ENCODE data around the gene SNAP25.

The SNAP25 gene

DNA sequence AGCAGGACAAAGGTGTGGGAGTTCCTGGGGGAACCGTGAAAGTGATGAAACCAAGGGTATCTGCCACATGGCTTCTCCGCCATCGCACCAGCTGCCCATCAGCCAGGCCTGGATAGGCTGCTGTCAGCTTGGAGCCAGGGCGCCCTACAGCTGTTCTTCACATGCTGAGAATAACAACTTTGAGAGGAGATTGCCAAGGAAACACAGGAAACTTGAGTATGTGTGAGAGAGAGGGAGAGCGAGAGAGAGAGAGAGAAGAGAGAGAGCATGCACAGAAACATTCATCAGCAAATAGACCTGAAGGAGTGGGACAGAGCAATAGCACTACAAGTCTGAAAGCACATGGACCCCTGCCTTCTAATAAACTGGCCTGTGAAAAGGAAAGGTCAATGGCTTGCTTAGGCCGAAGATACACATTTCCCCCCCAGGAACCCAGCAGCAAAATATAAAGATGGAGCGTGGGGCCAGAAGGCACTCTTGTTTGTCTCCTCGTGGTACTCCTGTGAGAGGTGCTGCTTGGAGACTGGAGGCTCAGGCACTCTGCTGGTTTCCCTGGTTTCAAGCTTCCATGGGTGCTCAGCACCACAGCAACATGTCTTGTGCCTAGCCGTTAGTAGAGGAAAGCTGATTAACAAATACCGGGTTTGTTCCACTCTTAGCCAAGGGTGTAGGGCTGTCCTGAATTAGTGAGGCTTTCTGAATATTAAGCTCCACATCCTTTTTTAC lies 53.0 kb downstream of the SNAP25 start:
- Histone ChIP-seq H3K9ac (ENCODE audit: low read depth, low read length) (no peak overlapping the region), H3K4me1 (ENCODE audit: control insufficient read depth, insufficient read depth, low read length) (no peaks in the 10 kb centered on the region), H3K27me3 (ENCODE audit: control insufficient read depth, insufficient read depth, low read length) (no peaks in the 10 kb centered on the region), H3K4me3 (ENCODE audit: low read depth, low read length) (no peak overlapping the region), H3K9me3 (ENCODE audit: control insufficient read depth, insufficient read depth, low read length) (no peaks in the 10 kb centered on the region), H3K36me3 (ENCODE audit: control insufficient read depth, insufficient read depth, low read length) (no peaks in the 10 kb centered on the region)

DNA sequence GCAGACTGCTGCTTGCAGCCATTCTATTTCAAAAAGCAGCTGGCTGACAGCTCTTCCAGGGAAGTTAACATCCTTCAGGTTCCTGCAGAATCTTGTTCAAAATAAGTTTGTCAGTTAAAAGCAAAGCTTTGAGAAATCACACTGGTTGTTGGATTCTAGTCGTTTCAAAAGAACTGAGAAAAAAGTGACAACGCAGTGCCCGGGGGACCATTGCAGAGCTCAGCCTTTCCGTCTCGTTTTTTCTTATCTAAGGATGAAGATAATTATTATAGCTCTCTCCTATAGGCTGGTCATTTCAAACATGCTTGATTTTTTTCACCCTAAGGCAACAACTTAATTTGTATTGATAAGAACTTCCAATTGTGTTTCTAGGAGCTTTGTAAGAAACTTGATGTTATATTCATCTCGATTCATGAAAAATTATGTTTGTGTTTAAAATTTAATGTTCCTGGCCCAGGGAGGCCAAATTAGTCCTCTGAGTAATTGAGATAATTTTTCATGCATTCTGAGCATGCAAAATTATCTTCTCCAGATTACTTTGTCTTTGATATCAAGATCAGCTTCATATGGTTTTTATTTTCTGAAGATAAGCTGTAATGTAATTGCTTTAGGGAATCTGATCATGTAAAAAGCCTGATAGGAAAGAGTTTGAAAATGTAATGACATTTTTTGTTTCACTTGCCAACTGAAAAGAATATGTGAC lies 58.4 kb downstream of the SNAP25 start:
- no peaks in the 10 kb centered on the region for H3K27me3 ChIP-seq (ENCODE audit: control insufficient read depth, insufficient read depth, low read length)
- no peak overlapping the region for H3K9ac ChIP-seq (ENCODE audit: low read depth, low read length)
- no peak overlapping the region for H3K4me3 ChIP-seq (ENCODE audit: low read depth, low read length)
- H3K4me1 ChIP-seq (ENCODE audit: control insufficient read depth, insufficient read depth, low read length): peaks cover 12% of the 10 kb centered on the region
- no peaks in the 10 kb centered on the region for H3K36me3 ChIP-seq (ENCODE audit: control insufficient read depth, insufficient read depth, low read length)
- no peaks in the 10 kb centered on the region for H3K9me3 ChIP-seq (ENCODE audit: control insufficient read depth, insufficient read depth, low read length)

DNA sequence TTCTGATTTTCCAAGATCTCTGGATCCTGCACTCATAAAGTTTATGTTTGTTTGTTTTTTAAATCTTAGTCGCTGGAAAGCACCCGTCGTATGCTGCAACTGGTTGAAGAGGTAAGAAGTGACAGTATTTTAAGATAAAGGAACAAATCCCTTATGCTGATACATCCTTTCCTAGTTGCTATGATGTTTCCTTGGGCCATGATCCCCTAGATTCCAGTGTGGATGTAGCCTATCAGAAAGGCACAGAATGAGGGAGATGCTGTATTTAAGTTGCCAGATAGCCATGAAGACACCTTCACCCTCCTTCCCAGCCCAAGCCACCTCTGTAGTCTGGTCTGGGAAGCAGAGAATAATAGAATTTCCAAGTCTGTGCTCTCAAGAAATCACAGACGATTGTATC lies 59.0 kb downstream of the SNAP25 start:
- Histone ChIP-seq H3K36me3 (ENCODE audit: control insufficient read depth, insufficient read depth, low read length) (no peaks in the 10 kb centered on the region), H3K4me1 (ENCODE audit: control insufficient read depth, insufficient read depth, low read length) (peaks cover 12% of the 10 kb centered on the region), H3K9me3 (ENCODE audit: control insufficient read depth, insufficient read depth, low read length) (no peaks in the 10 kb centered on the region), H3K27me3 (ENCODE audit: control insufficient read depth, insufficient read depth, low read length) (no peaks in the 10 kb centered on the region), H3K4me3 (ENCODE audit: low read depth, low read length) (no peak overlapping the region), H3K9ac (ENCODE audit: low read depth, low read length) (no peak overlapping the region)

DNA sequence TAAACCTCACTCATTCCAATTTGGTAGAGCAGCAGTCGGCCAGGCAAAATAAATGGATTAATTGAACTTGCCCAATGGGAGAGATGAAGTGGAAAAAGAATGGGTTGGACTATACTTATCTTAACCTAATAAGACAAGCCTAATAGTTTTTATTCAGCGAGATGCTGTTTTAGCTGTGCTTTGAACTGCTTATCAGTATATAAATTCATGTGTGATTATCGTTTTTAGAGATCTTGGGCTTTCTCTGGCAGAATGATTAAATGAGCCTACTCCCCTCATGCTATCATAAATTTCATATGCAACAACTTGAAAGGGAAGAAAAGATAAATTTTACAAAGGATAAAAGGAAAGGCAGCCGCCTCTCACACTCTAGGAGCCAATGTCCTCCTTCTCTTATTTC lies 59.8 kb downstream of the SNAP25 start:
- no peaks in the 10 kb centered on the region for H3K27me3 ChIP-seq (ENCODE audit: control insufficient read depth, insufficient read depth, low read length)
- H3K9me3 ChIP-seq (ENCODE audit: control insufficient read depth, insufficient read depth, low read length): no peaks in the 10 kb centered on the region
- peaks cover 12% of the 10 kb centered on the region for H3K4me1 ChIP-seq (ENCODE audit: control insufficient read depth, insufficient read depth, low read length)
- no peak overlapping the region for H3K4me3 ChIP-seq (ENCODE audit: low read depth, low read length)
- no peak overlapping the region for H3K9ac ChIP-seq (ENCODE audit: low read depth, low read length)
- no peaks in the 10 kb centered on the region for H3K36me3 ChIP-seq (ENCODE audit: control insufficient read depth, insufficient read depth, low read length)

DNA sequence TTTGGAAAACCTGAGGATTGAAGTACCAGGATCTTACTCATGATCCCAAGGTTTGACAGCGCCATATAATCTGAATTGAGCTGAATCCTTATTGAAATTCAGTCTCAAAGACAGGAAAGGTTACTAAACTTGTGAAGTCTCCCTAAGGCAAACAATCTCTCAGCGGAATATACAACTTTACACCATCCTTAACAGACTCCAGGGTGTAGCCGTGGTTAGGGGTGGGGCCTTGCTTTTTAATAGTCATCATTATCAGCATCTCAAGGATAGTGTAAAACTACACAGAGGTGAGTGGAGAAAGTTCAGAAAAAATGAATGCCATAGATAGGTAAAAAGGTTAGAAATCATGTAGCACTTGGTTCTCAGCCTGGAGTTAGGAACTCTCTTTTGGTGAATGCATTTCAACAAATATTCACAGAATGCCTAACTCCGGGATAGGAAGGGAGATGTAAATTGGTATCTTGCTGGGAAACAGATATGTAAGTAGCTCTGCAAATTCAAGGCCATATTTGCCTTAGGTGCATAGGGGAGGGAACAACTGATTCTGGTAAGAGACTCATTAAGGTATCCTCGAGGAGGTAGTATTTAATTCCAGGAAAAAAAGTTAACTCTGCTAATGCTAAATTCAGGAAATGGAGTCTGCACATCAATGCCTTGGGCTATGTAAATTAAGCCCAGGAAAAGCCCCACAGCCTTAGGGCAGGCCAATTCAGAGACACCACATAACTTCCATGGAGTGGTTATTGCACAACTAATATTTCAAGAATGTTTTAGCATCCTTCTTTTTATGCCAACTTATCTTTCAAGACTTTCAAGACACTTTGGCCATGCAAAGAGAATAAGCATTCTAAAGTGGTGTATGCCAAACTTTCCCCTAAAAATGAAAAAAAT lies 61.6 kb downstream of the SNAP25 start:
- H3K4me3 ChIP-seq (ENCODE audit: low read depth, low read length): no peak overlapping the region
- no peak overlapping the region for H3K9ac ChIP-seq (ENCODE audit: low read depth, low read length)
- no peaks in the 10 kb centered on the region for H3K9me3 ChIP-seq (ENCODE audit: control insufficient read depth, insufficient read depth, low read length)
- H3K27me3 ChIP-seq (ENCODE audit: control insufficient read depth, insufficient read depth, low read length): no peaks in the 10 kb centered on the region
- H3K4me1 ChIP-seq (ENCODE audit: control insufficient read depth, insufficient read depth, low read length): peaks cover 12% of the 10 kb centered on the region
- H3K36me3 ChIP-seq (ENCODE audit: control insufficient read depth, insufficient read depth, low read length): no peaks in the 10 kb centered on the region

DNA sequence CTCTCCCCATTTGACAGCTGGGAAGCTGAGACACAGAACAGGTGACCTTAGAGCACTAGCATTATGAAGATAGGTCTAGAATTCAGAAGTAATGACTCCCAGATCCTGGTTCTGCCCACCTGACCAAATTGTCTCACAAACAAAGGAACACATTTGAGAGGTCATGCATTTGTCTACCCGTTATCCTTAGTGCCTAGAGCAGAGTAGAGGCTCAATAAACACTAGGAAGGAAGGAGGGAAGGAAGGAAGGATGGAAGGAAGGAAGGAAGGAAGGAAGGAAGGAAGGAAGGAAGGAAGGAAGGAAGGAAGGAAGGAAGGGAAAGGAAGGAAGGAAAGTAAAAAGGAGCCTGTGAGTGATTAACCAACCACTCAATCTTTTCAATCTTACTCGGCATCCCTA lies 63.3 kb downstream of the SNAP25 start:
- H3K9ac ChIP-seq (ENCODE audit: low read depth, low read length): no peak overlapping the region
- no peaks in the 10 kb centered on the region for H3K9me3 ChIP-seq (ENCODE audit: control insufficient read depth, insufficient read depth, low read length)
- no peaks in the 10 kb centered on the region for H3K27me3 ChIP-seq (ENCODE audit: control insufficient read depth, insufficient read depth, low read length)
- H3K4me3 ChIP-seq (ENCODE audit: low read depth, low read length): no peak overlapping the region
- H3K36me3 ChIP-seq (ENCODE audit: control insufficient read depth, insufficient read depth, low read length): no peaks in the 10 kb centered on the region
- H3K4me1 ChIP-seq (ENCODE audit: control insufficient read depth, insufficient read depth, low read length): peaks cover 12% of the 10 kb centered on the region

DNA sequence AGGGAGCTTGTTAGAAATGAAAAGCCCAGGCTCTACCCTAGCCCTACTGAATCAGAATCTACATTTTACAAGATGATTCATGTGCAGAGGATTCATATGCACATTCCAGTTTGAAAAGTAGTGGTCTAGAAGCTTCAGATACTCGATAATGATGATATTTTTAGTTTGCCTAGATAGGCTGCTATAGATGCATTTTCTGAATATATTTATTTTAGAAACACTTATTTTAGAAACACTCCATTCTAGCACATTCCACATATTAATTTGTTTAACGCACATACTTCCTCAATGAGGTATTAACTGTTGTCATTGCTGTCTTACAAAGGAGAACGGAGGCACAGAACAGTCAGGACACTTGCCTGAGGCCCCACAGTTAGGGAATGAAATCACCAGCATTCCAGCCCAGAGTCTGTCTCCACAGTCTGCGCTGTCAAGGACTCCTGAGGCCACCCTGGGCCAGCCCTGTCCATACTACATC lies 64.4 kb downstream of the SNAP25 start:
- peaks cover 12% of the 10 kb centered on the region for H3K4me1 ChIP-seq (ENCODE audit: control insufficient read depth, insufficient read depth, low read length)
- no peaks in the 10 kb centered on the region for H3K27me3 ChIP-seq (ENCODE audit: control insufficient read depth, insufficient read depth, low read length)
- H3K36me3 ChIP-seq (ENCODE audit: control insufficient read depth, insufficient read depth, low read length): no peaks in the 10 kb centered on the region
- H3K9ac ChIP-seq (ENCODE audit: low read depth, low read length): no peak overlapping the region
- no peak overlapping the region for H3K4me3 ChIP-seq (ENCODE audit: low read depth, low read length)
- no peaks in the 10 kb centered on the region for H3K9me3 ChIP-seq (ENCODE audit: control insufficient read depth, insufficient read depth, low read length)

DNA sequence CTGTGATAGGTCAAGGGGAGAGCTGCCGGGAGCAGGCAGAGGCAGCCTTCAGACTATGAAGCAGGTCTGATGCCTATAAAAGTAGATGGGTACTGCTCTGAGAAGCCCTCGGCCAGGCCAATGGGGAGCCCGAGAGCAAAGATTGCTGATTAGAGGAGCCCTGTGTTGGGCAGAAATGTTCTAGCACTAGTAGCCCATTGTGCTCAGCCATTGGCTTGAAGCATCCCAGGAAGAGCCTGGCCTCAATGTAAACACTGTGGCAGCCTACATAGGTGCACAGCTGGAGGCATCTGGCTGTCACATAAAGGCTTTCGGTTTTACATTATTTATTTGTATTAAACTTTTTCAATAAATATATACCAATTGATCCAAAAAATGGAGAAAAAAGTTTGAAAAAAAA lies 67.7 kb downstream of the SNAP25 start:
- Histone ChIP-seq H3K4me3 (ENCODE audit: low read depth, low read length) (no peak overlapping the region), H3K36me3 (ENCODE audit: control insufficient read depth, insufficient read depth, low read length) (no peaks in the 10 kb centered on the region), H3K9me3 (ENCODE audit: control insufficient read depth, insufficient read depth, low read length) (no peaks in the 10 kb centered on the region), H3K9ac (ENCODE audit: low read depth, low read length) (no peak overlapping the region), H3K4me1 (ENCODE audit: control insufficient read depth, insufficient read depth, low read length) (peaks cover under 1% of the 10 kb centered on the region), H3K27me3 (ENCODE audit: control insufficient read depth, insufficient read depth, low read length) (no peaks in the 10 kb centered on the region)

DNA sequence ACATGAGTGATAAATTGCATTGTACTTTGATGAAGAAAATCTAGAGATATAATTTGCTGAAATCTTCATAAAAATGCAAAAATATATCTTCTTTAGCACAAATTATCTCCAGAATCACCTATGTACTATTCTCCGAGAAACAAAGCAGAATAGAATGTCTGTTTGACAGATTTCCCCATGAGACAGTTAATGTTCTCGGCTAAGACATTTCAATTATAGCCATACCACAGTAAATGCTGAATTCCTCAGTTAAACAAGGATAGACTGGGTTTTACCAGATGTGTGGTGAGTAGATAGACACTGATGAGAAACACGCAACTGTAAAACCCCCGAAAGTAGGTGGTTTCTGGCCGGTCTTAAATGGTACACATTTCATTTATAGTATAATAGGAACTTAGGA lies 69.8 kb downstream of the SNAP25 start:
- H3K9ac ChIP-seq (ENCODE audit: low read depth, low read length): no peak overlapping the region
- no peaks in the 10 kb centered on the region for H3K36me3 ChIP-seq (ENCODE audit: control insufficient read depth, insufficient read depth, low read length)
- no peak overlapping the region for H3K4me3 ChIP-seq (ENCODE audit: low read depth, low read length)
- no peaks in the 10 kb centered on the region for H3K27me3 ChIP-seq (ENCODE audit: control insufficient read depth, insufficient read depth, low read length)
- peaks cover 6% of the 10 kb centered on the region for H3K4me1 ChIP-seq (ENCODE audit: control insufficient read depth, insufficient read depth, low read length)
- H3K9me3 ChIP-seq (ENCODE audit: control insufficient read depth, insufficient read depth, low read length): no peaks in the 10 kb centered on the region

DNA sequence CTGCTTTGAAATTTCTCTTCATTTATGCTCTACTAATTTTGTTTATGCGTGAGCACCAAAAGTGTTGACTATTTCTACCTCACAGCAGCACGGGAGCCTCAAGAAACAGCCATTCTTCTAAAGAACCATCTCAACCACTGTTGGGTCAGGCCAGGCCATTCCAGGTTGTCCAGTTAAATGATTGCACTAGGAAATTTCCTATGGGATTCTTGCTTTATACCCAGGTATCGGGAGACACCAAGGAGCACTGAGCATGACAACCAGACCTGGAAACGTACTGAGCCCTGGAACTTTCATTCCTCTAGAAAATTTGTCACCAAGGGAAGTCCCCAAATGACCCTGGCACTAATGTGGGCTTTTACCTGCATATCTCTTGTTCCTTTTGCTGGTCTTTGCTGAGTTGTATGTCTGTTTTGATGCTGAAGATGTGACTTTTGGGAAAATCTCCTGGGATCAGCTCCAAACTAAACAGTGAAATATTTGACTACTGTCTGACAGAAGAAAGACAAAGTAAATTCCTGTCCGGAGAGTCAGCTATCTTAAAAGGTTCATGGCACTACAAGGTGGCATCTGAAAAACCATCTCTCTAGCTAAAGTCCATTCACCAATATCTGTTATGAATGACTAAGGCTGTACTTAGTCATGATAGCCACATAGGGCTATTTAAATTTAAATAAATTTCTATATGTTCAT lies 70.5 kb downstream of the SNAP25 start:
- no peak overlapping the region for H3K4me3 ChIP-seq (ENCODE audit: low read depth, low read length)
- H3K9me3 ChIP-seq (ENCODE audit: control insufficient read depth, insufficient read depth, low read length): no peaks in the 10 kb centered on the region
- H3K27me3 ChIP-seq (ENCODE audit: control insufficient read depth, insufficient read depth, low read length): no peaks in the 10 kb centered on the region
- no peaks in the 10 kb centered on the region for H3K36me3 ChIP-seq (ENCODE audit: control insufficient read depth, insufficient read depth, low read length)
- H3K4me1 ChIP-seq (ENCODE audit: control insufficient read depth, insufficient read depth, low read length): peaks cover 6% of the 10 kb centered on the region
- H3K9ac ChIP-seq (ENCODE audit: low read depth, low read length): no peak overlapping the region

DNA sequence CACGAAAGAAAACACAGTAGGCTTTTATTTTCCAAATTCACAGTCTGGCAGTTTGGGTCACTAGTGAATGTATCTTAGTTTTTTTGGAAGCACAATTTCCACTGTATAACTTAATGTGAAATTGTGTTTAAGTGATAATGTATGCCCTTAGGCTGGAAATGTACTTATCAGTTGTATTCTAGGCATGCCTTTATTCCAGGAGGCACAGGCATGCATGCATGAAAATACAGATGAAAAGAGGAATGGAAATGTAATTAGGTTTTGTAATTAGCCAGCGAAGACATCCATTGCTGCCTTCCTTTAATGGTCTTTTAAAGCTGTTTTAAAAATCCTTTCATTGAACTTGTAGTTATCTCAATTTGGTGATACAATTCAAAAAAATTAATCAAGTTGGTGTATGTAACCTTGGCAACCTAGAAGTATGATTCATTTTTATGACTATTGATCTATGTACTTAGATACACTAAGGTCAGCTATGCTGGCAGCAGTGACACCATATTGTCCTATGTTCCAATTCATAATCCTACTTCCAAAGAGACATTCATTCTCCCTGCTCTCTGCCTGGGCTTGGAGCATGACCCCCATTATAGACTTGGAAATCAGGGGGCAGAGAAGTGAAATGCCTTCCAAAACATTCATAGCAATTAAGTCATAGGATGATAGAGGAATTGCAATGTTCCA lies 73.1 kb downstream of the SNAP25 start:
- Histone ChIP-seq H3K4me3 (ENCODE audit: low read depth, low read length) (no peak overlapping the region), H3K36me3 (ENCODE audit: control insufficient read depth, insufficient read depth, low read length) (no peaks in the 10 kb centered on the region), H3K27me3 (ENCODE audit: control insufficient read depth, insufficient read depth, low read length) (no peaks in the 10 kb centered on the region), H3K4me1 (ENCODE audit: control insufficient read depth, insufficient read depth, low read length) (peaks cover 6% of the 10 kb centered on the region), H3K9ac (ENCODE audit: low read depth, low read length) (no peak overlapping the region), H3K9me3 (ENCODE audit: control insufficient read depth, insufficient read depth, low read length) (no peaks in the 10 kb centered on the region)

Data from iPS-15b (cell line).